Renal pelvis (tissue), 4 donors: Measurements from ENCODE around the gene ANKRD44. TPM values are rescaled to one million over a fixed set of nuclear protein-coding genes. Genes with fewer than 3 reads are reported as not detected.
"Not testable (repeated sequence)": the region's sequence is repeated elsewhere in the genome, so short reads cannot be mapped to it uniquely, and the experiment has no call there.

Source experiments
- DNase-seq: peaks from one replicate; pipeline ENCODE4 v3.0.0-alpha.2; 2013
- polyA plus RNA-seq, 3 donors: library from polyadenylated mRNA; unstranded; fragments of 120-200 nt; gene quantifications; one replicate each; pipeline ENCODE4 v1.2.1, GENCODE V29; 2013; ENCODE audit not compliant: insufficient read length in 3 of 3

ANKRD44 gene
- polyA plus RNA-seq, 3 donors: 8.8 to 13.3 (median 12.6) TPM

DNA sequence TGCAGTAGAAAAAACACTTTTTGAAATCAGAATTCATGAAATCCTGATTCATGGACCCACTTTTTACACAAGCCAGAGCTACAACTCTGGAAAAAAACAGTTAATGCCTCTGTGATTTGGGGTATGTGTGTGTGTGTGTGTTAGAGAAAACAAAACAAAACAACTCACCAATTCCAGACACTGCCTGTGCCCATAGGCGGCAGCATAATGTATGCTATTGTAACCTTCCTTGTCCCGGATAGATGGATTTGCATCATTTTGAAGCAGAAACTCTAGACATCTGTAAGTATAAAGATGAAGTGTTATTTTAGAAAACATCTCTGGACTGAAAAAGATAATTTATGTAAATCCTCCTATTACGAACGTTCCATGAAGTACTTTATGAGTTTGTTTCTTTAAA is 232.0 kb downstream of the ANKRD44 start:
- no peak for DNase-seq

DNA sequence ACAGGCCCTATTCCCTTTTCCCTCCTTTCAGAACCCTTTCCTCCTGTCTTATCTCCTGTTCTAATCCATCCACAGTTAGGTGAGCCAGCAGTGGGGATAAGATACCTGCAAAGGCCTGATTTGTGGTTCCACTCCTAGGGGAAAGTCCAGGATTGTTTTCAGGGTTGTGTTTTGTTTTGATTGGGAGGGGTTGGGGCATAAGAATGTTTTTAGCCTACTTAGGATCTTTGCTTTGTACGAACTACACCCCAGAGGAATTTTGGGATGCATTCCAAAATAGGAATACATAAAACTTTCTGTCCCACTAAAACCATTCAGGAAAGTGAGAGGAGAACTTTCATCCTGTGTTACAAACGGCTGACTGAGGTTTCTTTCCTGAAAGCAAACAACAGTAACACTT is 233.2 kb downstream of the ANKRD44 start:
- DNase-seq: no peak

DNA sequence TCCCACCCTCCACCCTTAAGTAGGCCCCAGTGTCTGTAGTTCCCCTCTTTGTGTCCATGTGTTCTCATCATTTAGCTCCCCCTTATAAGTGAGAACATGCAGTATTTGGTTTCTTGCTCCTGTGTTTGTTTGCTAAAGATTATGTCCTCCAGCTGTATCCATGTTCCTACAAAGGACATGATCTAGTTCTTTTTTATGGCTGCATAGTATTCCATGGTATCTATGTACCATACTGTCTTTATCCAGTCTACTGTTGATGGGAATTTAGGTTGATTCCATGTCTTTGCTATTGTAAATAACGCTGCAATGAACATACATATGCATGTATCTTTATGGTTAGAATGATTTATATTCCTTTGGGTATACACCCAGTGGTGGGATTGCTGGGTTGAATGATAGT is 233.9 kb downstream of the ANKRD44 start:
- DNase-seq: no peak

DNA sequence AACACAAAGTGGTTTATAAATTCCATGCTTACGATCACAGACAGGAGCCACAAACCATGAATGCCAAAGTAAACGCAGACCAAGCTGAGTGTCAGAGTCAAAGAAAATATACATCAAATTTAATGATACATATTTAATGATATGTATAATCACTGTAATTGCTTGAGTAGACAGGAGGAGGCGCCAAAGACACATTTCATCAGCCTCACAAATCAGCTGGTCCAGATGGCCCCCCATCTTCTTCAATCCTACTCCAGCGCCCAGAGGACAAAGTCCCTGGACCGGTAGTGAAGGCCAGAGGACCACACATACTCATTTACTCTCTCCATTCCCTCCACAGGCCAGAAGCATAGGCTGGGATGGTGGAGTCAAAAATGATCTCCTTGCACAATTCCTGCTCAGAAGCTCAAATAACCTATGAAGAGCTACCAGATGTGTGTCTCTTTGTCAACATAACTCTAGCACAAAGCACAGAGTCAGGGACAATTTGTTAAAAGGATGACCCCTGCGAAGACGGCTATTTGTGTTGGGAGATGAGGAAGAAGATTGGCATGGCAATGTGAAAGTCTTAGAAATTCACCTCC is 234.7 kb downstream of the ANKRD44 start:
- no peak for DNase-seq

DNA sequence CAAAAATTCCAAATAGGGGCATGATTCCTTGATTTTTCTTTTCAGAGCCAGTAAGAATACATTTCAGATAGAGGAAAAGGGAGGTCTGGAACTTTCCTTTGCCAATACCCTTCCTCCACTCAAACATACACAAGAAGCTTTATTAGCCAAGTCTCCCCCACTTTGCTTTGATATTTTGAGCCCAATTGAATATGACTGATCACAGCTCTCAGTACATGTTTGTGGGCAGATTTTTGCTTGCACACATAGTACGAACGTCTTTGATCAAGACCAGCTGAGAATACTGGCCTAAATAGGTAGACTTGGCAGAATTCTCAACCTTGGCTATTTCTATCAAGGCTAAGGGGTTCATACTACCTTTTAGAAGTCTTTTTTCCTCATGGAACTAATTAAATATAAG is 235.3 kb downstream of the ANKRD44 start:
- DNase-seq: no peak

DNA sequence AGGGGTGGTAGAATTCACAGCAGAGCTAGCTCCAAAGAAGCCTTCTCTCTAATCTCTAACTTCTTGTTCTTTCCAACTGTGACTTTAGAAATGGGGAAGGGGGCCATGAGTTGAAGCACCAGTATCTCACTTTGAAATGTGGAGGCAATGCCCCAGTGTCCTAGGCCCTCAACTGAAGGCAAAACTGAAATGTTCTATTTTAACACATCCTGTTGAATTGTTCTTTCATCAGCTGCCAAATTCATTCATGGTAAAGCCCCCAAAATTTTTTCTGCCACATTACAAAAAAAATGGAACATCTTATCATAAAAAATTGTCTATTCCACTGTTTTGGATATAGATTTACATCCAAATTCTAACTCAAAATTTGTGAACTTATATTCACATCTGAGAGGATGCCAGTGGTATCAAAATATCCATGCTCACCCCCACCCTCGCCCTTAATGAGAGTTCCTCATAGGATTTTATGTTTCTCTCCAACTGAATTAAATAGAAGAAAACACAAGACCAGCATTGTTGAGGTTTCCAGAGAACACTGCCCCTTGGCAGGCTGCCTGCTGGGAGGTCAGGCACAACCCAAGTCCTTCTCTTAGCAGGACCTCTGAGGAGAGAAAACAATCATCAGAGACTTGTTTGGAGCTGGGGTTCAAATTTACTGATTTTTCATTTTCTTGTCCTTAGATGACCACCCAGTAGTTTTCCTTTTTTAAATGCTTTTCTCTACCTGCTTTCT is 236.7 kb downstream of the ANKRD44 start:
- no peak for DNase-seq

DNA sequence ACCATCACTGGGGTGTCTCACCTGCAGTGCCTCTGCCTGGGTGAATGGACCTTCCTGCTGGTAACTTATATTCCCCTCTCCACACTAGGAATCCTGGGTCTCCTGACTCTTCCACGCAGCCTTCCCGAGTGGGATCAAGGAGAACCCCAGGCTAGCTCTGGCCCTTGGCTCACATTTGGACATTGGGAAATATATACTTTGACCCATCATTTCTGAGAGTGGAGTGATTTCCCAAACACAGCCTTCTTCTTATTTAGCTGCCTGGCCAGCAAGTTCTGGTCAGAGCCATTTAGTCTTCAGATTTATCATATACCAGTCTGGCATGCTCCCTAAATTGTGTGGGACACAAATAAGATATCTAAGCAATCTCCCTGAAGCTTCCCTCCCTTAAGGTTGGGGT is 237.3 kb downstream of the ANKRD44 start:
- DNase-seq: no peak

DNA sequence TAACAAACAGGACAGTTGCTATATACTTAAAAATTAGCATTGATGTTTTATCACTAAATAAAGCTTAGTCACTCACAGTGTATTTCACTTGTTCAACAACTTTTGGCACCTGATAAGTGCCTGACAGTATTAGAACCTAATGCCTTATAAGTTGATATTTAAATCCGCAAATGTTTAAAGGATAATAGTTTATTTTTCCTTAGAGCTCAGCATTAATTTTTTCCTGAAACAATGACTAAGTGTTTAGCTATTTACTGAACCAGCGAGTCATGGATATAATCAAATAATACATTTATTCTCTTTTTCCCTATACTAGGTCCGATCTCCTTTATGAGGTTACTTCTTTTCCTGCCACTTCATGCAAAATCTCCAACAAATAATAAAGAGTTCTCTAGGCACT is 238.0 kb downstream of the ANKRD44 start:
- DNase-seq: no peak

DNA sequence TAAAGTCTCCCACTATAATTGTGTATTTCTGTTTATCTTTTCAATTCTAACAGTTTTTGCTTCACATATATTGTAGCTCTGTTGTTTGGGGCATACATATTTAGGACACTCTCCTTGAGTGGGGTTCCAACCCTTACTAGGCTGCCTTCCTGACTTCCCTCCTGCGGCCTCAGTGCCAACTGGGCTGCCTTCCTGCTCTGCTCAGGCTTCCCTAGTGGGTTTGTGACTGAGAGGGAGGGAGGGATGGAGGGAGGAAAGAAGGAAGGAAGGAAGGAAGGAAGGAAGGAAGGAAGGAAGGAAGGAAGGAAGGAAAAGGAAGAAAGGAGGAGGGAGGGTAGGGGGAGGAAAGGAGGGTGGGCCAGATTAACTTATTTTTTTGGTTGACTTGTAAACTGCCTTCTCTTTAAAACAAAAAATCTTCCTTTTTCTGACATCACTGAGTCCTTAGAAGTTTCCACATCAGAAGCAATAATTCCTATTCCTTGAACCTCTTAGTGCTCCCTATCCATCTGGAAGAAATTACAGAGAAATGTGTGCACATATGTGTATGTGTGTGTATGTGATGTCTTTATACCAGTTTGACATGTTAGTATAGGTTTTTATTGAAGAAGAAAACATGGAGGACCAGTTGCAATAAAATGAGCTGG is 238.7 kb downstream of the ANKRD44 start:
- no peak for DNase-seq

DNA sequence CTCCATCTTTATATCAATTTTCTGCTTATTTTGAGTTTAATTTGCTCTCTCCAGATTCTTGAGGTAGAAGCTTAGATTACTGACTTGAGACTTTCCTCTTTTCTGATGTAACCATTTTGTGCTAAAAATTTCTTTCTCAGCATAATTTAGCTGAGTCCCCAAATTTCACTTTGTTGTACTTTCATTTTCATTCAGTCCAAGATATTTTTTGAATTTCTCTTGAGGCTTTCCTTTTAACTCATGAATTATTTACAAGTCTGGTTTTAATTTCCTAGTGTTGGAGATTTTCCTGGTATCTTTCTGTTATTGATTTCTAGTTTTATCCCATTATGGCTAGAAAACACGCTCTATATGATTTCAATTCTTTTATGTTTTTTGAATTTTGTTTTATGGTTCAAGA is 239.4 kb downstream of the ANKRD44 start:
- DNase-seq: no peak

DNA sequence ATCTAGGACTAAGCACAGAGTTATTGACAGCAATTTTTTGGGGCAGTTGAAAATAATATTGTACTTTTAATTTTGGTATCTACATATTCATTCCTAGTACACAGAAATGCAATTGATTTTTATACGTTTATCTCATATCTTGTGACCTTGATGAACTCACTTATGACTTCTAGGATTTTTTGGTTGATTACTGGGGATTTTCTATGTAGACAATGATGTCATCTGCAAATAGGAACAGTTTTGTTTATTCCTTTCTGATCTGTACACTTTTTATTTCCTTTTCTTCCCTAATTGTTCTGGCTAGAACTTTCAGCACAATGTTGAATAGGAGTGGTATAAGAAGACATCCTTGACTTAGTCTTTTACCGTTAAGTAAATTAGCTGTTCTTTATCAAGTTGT is 240.6 kb downstream of the ANKRD44 start:
- no peak for DNase-seq

DNA sequence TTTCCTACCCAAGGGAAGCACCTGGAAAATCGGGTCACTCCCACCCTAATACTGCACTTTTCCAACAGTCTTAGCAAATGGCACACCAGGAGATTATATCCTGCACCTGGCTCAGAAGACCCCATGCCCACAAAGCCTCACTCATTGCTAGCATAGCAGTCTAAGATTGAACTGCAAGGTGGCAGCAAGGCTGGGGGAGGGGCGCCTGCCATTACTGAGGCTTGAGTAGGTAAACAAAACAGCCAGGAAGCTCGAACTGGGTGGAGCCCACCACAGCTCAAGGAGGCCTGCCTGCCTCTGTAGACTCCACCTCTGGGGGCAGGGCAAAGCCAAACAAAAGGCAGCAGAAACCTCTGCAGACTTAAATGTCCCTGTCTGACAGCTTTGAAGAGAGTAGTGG is 248.0 kb downstream of the ANKRD44 start:
- not testable (repeated sequence) for DNase-seq

DNA sequence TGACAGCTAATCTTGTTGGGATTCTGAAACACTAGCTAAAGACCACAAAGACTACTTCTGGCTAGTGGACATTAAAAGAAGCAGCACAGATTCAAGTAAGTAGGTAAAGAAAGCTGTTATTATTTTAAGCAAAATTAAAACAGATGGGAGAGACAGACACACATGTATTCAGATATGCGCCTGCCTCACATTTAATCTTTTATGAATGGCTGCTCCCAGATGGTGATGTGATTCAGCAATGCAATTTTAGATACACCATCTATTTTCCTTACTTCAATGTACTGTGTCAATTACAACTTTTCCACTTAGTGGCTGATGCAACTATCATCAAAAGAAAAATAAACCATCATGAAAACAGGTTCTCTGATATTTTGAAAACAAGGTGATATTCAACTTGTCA is 251.1 kb downstream of the ANKRD44 start:
- DNase-seq: no peak

DNA sequence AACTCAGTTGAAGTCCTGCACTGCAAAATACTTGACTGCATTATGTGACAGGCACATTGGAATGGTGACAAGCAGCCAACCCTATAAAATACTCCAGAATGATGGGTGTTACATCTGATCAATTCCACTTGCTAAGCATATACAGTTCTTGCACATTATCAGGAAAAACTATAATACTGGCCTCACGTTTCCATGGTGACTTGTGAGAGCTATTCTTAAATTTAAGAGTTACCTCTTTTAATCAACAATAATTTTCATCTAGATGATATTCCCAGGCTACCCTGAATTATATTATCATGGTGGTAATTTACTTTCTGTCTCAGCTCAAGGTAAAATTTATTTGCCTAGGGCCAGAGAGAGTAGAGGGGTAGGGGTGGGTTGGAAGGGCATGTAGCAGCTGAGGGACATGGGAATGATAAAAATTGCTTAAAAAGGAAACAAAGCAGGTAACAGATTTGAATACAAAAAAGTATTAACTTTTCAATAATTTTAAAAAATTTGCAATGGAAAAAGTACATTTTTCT is 251.7 kb downstream of the ANKRD44 start:
- no peak for DNase-seq

DNA sequence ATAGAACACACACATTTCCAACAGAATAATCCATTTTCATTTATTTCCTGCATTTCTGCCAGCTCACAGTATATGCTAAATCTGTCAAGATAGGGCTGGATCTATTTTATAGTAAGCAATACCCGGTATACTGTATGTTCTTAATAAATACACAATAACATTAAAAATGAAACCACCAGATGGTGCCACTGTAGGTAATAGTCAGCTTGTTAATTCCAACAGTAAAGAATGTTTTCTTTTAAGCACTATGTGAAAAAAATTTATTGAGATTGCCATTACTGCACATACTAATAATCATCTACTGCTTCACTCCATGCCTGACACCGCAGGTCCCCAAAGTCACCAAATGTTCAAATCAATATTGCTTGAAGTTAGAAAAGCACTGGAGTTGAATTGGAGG is 252.6 kb downstream of the ANKRD44 start:
- DNase-seq: no peak

DNA sequence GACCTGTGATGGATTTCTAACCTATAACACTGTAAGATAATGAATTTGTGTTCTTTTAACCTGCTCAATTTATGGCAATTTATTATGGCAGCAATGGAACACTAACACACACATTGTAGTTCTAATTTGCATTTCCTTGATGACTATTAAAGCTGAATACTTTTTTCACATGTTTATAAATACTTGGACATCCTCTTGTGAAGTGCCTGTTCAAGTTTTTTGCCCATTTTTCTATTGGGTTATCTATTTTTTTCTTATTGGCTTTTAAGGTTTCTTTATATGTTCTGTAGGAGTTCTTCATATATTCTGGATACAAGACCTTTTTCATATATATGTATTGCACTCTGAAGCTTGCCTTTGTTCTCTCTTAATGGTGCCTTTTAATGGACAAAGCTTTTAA is 255.5 kb downstream of the ANKRD44 start:
- DNase-seq: no peak

DNA sequence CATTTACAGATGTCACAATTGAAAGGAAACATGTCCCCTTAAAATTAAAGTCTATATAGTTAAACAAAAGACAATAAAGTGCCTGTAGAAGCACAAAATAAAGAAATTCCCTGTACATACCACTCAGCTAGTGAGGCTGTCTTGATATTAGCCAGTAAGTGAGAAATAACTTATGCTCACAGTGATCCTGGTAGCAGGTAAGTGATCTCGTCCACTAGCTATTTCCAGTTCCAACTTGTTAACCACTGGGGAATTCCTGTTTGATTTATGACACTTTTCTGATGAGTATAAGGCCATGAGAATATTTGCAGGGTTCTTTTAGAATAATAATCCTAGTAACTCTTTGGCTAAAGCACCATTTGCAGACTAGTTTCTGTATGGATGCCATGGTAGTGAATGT is 256.1 kb downstream of the ANKRD44 start:
- no peak for DNase-seq

DNA sequence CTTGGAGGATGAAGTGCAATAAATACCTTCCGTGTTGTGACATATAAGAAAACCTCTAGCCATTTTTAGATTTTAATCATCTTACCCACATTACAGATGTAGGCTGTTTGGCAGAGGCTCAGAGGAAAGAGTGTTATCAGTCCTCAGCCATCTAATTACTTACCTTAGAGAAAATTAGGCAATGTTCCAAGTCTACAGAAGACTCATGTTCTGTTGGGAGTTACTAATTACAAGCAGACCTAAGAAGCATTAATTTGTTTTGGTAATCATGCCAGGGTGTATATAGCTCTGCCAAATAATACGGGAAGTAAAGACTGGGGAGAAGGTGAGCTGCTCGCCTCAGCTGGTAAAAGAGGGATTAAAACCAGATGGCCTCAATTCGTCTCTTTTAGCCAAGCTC is 258.2 kb downstream of the ANKRD44 start:
- DNase-seq: no peak

DNA sequence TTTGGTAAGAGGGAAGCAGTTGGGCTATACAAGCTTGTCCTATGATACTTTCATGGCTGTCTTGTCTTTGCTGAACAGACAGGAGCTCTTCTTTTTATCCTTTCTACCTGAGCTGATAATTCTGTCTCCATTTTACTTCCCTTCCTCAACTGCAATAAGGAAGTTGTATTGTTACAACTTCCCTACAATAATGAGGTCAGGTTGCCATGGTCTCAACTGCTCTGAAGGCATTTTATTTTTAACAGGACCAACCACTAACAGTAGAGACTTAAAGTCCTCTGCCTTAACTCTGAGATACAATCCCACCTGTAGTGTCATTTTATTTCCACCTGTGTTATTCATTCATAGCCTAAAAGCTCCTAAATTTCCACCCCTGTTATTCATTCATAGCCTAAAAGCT is 265.5 kb downstream of the ANKRD44 start:
- no peak for DNase-seq

DNA sequence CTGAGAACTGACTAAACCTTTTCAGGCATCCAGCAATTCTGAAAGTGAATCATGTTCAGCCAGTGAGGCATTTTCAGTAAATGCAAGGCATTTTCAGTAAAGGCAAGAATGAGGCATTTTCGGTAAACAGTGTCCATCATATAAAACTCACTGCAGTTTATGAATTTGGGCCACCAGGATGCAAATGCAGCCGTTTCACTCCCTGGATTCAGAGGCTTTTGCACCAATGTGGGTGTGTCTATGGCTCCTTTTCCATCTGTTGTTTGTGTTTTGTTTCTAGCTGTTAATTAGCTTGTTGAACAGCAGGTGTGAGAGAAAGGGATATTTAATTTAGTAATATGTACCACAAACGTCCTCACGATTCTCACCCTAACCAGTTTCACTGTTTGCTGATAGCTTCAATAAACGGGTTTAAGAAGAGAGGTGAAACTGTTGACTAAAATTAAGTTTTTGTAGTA is 267.8 kb downstream of the ANKRD44 start:
- DNase-seq: no peak

DNA sequence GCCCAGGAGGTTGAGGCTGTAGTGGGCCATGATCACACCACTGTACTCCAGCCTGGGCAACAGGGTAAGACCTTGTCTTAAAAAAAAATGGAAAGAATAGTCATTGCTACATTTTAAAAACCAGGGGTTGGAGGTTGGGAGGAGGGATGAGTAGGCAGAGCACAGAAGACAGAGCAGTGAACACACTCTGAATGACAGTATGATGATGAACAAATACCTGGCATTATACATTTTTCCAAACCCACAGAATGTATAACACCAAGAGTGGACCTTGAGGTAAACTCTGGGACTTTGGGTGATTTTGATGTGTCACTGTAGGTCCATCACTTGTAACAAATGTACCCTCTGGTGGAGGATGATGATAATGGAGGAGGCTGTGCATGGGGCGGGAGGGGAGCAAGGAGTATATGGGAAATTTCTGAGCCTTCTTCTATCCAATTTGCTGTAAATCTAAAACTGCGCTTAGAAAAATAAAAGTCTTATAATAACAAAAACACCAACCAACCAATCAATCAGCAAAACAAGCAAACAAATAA is 272.6 kb downstream of the ANKRD44 start:
- no peak for DNase-seq

DNA sequence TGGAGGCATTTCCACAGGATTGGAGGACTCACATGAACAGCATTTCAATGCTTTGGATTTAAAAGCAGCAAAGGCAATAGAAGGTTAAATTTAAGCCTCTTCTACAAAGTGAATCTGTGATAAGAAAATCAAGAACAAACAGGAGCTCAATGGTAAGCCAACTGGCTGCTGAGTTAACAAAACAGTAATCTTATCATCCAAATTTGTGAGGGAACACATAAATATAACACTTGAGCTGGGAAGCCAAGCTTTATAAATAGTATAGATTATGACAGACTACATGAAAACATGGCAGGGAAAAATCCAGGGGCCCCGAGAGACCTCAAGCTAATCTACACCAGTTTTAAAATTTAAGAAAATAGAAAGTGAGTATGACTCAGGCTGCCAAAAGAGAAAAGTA is 275.6 kb downstream of the ANKRD44 start:
- DNase-seq: no peak

DNA sequence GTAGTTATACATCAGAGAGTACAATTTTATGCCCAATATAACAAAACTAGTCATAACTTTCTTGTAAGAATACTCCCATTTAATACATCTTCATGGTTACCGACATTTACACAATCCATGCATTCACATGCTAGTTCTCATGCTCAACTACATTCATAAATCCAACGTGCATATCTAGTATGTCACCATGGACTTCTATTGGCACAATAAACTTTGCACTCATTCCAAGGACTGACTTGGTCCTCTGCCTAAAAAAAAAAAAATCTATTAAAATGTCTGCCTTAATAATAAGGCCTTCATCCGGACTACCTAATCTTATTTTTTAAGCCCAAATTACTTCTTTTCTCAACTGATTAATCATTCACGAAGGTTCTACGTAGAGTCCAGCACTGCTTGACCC is 276.3 kb downstream of the ANKRD44 start:
- no peak for DNase-seq
